ENCODE data around the gene CDH23. TPM values are rescaled to one million over a fixed set of nuclear protein-coding genes. Genes with fewer than 3 reads are reported as not detected.
A peak's percentile ranks its signal among the peaks of the same experiment; 100 is the strongest.

The CDH23 gene
- total RNA-seq, 1 experiment from 2014 or later: not detected

DNA sequence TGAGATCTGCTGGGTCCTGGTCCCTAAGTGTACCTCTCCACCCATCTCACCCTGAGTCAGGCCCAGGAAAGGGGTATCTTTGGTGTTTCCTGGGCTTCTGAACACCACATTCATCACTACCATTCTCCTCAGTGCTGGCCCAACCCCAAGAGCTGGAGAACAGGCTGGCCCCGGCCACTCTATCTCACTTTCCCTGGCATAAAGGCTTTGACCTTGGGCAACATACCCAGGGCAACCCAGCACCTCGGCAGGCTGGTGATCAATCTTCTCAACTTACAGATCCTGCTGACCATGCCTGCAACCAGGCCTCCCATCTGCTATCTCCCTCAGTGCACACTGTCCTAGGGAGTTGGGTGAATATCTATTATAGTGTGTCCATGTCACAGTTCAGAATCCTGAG, 374.5 kb downstream of the CDH23 start:
- Histone ChIP-seq H3K27me3 (ENCODE audit: low read length) (no peaks in the 10 kb centered on the region), H3K27ac (ENCODE audit: low read length) (no peak overlapping the region), H3F3A (ENCODE audit: low read length, unreplicated experiment) (no peaks in the 10 kb centered on the region), H3K4me3 (ENCODE audit: low read length) (no peak overlapping the region), H3K36me3 (ENCODE audit: low read depth, low read length) (no peaks in the 10 kb centered on the region), H3K9me2 (replicated peaks; ENCODE audit: low read length) (no peaks in the 10 kb centered on the region), H3K79me2 (ENCODE audit: low read length) (no peaks in the 10 kb centered on the region), H2AFZ (ENCODE audit: low read length) (no peak overlapping the region), H3K9me3 (ENCODE audit: low read length) (no peaks in the 10 kb centered on the region), H3K4me1 (ENCODE audit: insufficient read depth, low read length) (peaks cover 36% of the 10 kb centered on the region), H3K9ac (ENCODE audit: low read length) (no peak overlapping the region), H4K20me1 (ENCODE audit: low read length) (no peaks in the 10 kb centered on the region), H3K4me2 (ENCODE audit: low read length) (no peak overlapping the region)
- BruUV-seq (replicated peaks): no TSS peak
- intact Hi-C loops (cut with micrococcal nuclease): loop anchor here (5.0 kb wide), 1 partner anchor 41 kb away; no protein-coding TSS in a partner anchor
- POLR2A ChIA-PET (ENCODE audit: unreplicated experiment): no interaction called here
- DNase-seq: no peak
- TF ChIP-seq EZH2phosphoT487 (IDR thresholded peaks at IDR 0.05; ENCODE audit: borderline replicate concordance, low read length) (no peak), EZH2 (IDR thresholded peaks at IDR 0.05; ENCODE audit: low read length, unreplicated experiment) (no peak)
- CTCF ChIA-PET: no interaction called here
- ATAC-seq: no peak

DNA sequence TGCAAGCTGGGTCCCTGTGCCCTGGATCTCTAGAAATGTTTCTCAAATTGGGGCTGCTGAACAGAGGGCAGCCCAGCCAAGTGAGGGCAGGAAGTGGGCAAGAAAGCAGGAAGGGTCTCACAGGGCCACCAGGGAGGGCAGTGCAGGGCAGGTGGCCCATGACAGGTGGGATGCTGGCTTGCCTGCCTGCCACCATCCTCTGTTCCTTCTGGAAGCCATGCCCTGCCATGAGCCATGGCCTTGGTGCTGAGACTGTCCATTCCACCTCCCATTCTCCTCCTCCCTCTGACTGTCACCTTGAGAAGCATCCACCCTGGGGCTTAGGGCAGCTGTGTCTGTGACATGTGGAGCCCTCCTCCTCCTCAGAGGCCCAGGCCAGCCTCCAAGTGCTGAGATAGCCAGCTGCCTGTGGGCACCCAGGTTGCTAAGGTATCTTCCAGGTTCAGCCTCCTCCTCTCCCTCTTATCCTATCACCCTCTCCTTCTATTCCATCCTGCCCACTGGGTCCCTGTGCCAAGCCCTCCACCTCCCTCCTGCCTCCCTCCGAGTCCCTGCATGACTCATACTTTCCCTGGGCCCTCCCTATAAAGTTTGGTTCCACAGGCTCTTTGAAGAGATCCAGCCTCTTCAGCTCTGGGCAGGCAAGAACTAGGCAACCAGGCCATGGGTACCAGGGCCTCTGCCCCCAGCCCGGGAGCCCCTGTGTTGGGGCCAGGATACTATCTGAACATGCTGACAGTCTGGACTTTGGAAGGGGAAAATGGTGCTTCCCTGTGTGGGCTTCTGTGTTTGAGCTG, 375.3 kb downstream of the CDH23 start:
- Histone ChIP-seq H3K9me3 (ENCODE audit: low read length) (no peaks in the 10 kb centered on the region), H3F3A (ENCODE audit: low read length, unreplicated experiment) (no peaks in the 10 kb centered on the region), H3K27ac (ENCODE audit: low read length) (no peak overlapping the region), H3K9me2 (replicated peaks; ENCODE audit: low read length) (no peaks in the 10 kb centered on the region), H3K27me3 (ENCODE audit: low read length) (no peaks in the 10 kb centered on the region), H3K4me3 (ENCODE audit: low read length) (peak overlapping the region; percentile 72; the same call in 1 of the 2 replicates), H3K79me2 (ENCODE audit: low read length) (no peaks in the 10 kb centered on the region), H2AFZ (ENCODE audit: low read length) (no peak overlapping the region), H4K20me1 (ENCODE audit: low read length) (no peaks in the 10 kb centered on the region), H3K36me3 (ENCODE audit: low read depth, low read length) (no peaks in the 10 kb centered on the region), H3K4me1 (ENCODE audit: insufficient read depth, low read length) (peaks cover 28% of the 10 kb centered on the region), H3K9ac (ENCODE audit: low read length) (no peak overlapping the region), H3K4me2 (ENCODE audit: low read length) (peak overlapping the region; percentile 97; the same call in 1 of the 2 replicates)
- BruUV-seq (replicated peaks): no TSS peak
- CTCF ChIA-PET: interaction anchor here (1.8 kb wide), 1 partner anchor 64 kb away, joined by 7 read pairs; no protein-coding TSS in a partner anchor
- DNase-seq (peak; percentile 73), ATAC-seq (peak; percentile 34)
- POLR2A ChIA-PET (ENCODE audit: unreplicated experiment): no interaction called here
- TF ChIP-seq EZH2 (IDR thresholded peaks at IDR 0.05; ENCODE audit: low read length, unreplicated experiment) (no peak), EZH2phosphoT487 (IDR thresholded peaks at IDR 0.05; ENCODE audit: borderline replicate concordance, low read length) (no peak), CTCF (conservative IDR thresholded peaks at IDR 0.05; ENCODE audit: low read depth, low read length) (no peak)
- intact Hi-C loops (cut with micrococcal nuclease): loop anchor here (5.0 kb wide), 1 partner anchor 40 kb away; no protein-coding TSS in a partner anchor

DNA sequence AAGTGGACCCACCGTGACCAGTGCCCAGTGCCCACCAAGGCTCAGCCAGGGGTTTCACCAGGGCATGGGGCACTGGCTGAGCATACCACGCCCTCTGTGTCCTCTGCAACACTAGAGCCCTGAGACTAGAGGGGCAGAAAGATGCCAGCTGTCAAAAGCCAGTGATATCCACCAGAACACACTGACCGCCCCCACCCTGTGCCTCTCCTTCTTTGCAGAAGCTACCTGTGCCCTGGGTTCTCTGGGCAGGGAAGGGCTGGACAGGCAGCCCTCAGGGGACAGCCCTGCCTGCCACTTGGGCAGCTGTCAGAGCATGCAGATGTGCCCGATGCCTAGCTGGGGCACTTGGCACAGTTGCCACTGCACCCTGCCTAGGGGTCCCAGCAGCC, 376.1 kb downstream of the CDH23 start:
- no peak for TF ChIP-seq EZH2 (IDR thresholded peaks at IDR 0.05; ENCODE audit: low read length, unreplicated experiment)
- TF ChIP-seq EZH2phosphoT487 (IDR thresholded peaks at IDR 0.05; ENCODE audit: borderline replicate concordance, low read length): no peak
- no peak for TF ChIP-seq CTCF (conservative IDR thresholded peaks at IDR 0.05; ENCODE audit: low read depth, low read length)
- ATAC-seq (peak; percentile 14), DNase-seq (no peak)
- Histone ChIP-seq H3K4me1 (ENCODE audit: insufficient read depth, low read length) (peaks cover 20% of the 10 kb centered on the region), H3K4me2 (ENCODE audit: low read length) (peak overlapping the region; percentile 97), H3K9ac (ENCODE audit: low read length) (0 out of 2 replicates have a peak overlapping the region, but pooled peaks have one; percentile 36), H3K36me3 (ENCODE audit: low read depth, low read length) (no peaks in the 10 kb centered on the region), H3K4me3 (ENCODE audit: low read length) (peak overlapping the region; percentile 72), H2AFZ (ENCODE audit: low read length) (peak overlapping the region; percentile 90; the same call in 1 of the 2 replicates), H3K27ac (ENCODE audit: low read length) (no peak overlapping the region), H3K9me2 (replicated peaks; ENCODE audit: low read length) (no peaks in the 10 kb centered on the region), H3K27me3 (ENCODE audit: low read length) (no peaks in the 10 kb centered on the region), H4K20me1 (ENCODE audit: low read length) (no peaks in the 10 kb centered on the region), H3K9me3 (ENCODE audit: low read length) (no peaks in the 10 kb centered on the region), H3F3A (ENCODE audit: low read length, unreplicated experiment) (no peaks in the 10 kb centered on the region), H3K79me2 (ENCODE audit: low read length) (no peaks in the 10 kb centered on the region)
- intact Hi-C loops (cut with micrococcal nuclease): loop anchor here (5.0 kb wide), 1 partner anchor 39 kb away; no protein-coding TSS in a partner anchor
- TSS peak; percentile 44 for BruUV-seq (replicated peaks)
- ChIA-PET POLR2A (ENCODE audit: unreplicated experiment) (interaction anchor here (0.5 kb wide), 1 partner anchor 75 kb away, joined by 3 read pairs; no protein-coding TSS in a partner anchor), CTCF (interaction anchor here (0.7 to 1.8 kb wide), 2 partner anchors 33 to 64 kb away, joined by 5 to 7 read pairs; no protein-coding TSS in a partner anchor)
